Stomach (tissue), 9 donors: ENCODE measurements around the gene SRPK3. TPM values are rescaled to one million over a fixed set of nuclear protein-coding genes. Genes with fewer than 3 reads are reported as not detected.
"Not testable (repeated sequence)": the region's sequence is repeated elsewhere in the genome, so short reads cannot be mapped to it uniquely, and the experiment has no call there.

ENCODE experiments used
- DNase-seq, 2 donors: peaks; one replicate each; pipeline versions ENCODE4 v3.0.0 to v3.0.0-alpha.2; 2013 to 2019
- H3K27ac ChIP-seq, 5 donors: fragments of 200-600 bp in 4 of 5; sonication (generic) in 4 of 5; one replicate each; pipeline ENCODE4 v1.5.1; 2013 to 2019; ENCODE audit warnings: mild to moderate bottlenecking in 1 of 5, moderate library complexity in 1 of 5
- H3K27me3 ChIP-seq, 3 donors: fragments of 200-600 bp; sonication (generic); one replicate each; pipeline ENCODE4 v1.5.1; 2017 to 2019; ENCODE audit warnings: mixed run types in 1 of 3
- H3K36me3 ChIP-seq, 4 donors: fragments of 200-600 bp; sonication (generic); 1 replicate in 3 of 4; 2 replicates in 1 of 4; pipeline ENCODE4 v1.5.1; 2016 to 2019
- H3K4me1 ChIP-seq, 4 donors: fragments of 200-600 bp; sonication (generic); one replicate each; pipeline ENCODE4 v1.5.1; 2016 to 2019
- H3K4me3 ChIP-seq, 4 donors: fragments of 200-600 bp; sonication (generic) in 3 of 4; one replicate each; pipeline ENCODE4 v1.5.1; 2016 to 2019; ENCODE audit warnings: mild to moderate bottlenecking in 1 of 4
- H3K9me3 ChIP-seq, 4 donors: fragments of 200-600 bp; sonication (generic); one replicate each; pipeline ENCODE4 v1.5.1; 2016 to 2019
- EP300 ChIP-seq: sonication (generic); formaldehyde crosslinking; IDR thresholded peaks from one replicate; pipeline ENCODE4 v1.6.1; 2017; ENCODE audit warnings: antibody characterized with exemption
- POLR2A ChIP-seq, 4 donors: fragments of 450-650 bp; IDR thresholded peaks; one replicate each; pipeline ENCODE4 v1.6.1; 2016; ENCODE audit warnings: antibody characterized with exemption in 4 of 4, control low read depth in 2 of 4, mild to moderate bottlenecking in 1 of 4, moderate library complexity in 1 of 4
- POLR2AphosphoS5 ChIP-seq, 3 donors: sonication (generic); formaldehyde crosslinking; IDR thresholded peaks; one replicate each; pipeline ENCODE4 v1.6.1; 2016; ENCODE audit warnings: antibody characterized with exemption in 3 of 3
- WGBS, 5 donors: extraction: QIAGEN DNeasy Blood & Tissue Kit in 3 of 5; methylation state at CpG; one replicate each; pipeline versions ENCODE4 v1.1.5 to v1.1.7; 2013 to 2018; 5-methylcytosine and 5-hydroxymethylcytosine counted together
- intact Hi-C: fragments of 100-400 bp; cut with DNase I; formaldehyde crosslinking; loops from one replicate; pipeline ENCODE4 v1.15.1; 2023; ENCODE audit warnings: low total_unique reads
- polyA plus RNA-seq, 3 donors: library from polyadenylated mRNA; stranded (reverse); fragments of 200-250 nt; gene quantifications; one replicate each; pipeline ENCODE4 v1.2.3, GENCODE V29; 2013
- total RNA-seq, 5 donors: library from RNA; depleted of rRNA; stranded (reverse); fragments of >200 nt; gene quantifications; one replicate each; pipeline versions ENCODE4 v1.1.0 to v1.2.3, GENCODE V29; 2014 to 2016
- TF ChIP-seq, protein P1 (sequence below), 7 experiments: fragments of 450-650 bp in 4 of 7; fragments of 200-600 bp in 3 of 7; sonication (generic) in 3 of 7; IDR thresholded peaks; one replicate each; pipeline ENCODE4 v1.5.1; 2016 to 2019; ENCODE audit warnings: antibody characterized with exemption in 7 of 7, control low read depth in 2 of 7, mild to moderate bottlenecking in 1 of 7
- donor health status: healthy with polysubstance abuse.
- donor health status: Bipolar disorder and iron deficiency.
- donor health status: healthy.

The SRPK3 gene
- total and polyA plus RNA-seq, 8 donors = 0.35 to 3.6 (median 1.3) TPM; not detected in 2

DNA sequence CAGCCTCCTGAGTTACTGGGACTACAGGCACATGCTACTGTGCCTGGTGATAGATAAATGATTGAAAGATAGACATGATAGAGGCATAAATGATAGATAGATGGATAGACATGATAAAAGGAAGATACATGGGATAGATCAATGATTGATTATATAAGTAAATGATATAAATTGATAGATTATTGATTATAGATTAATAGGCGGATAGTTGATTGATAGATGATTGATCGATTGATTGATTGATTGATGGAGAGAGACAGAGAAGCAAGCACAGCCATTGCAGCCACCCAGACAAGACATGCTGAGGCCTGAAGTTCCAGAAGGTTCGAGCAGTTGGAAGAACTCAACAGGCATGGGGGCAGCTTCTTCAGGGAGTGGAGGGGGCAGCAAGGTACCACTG is 34.5 kb upstream of the SRPK3 start:
- Histone ChIP-seq H3K9me3 (peaks cover 0 to 6% (median 0%) of the 10 kb centered on the region in 4 donors), H3K4me1 (peaks cover 4 to 15% (median 9%) of the 10 kb centered on the region in 4 donors), H3K36me3 (peaks cover 0 to 4% (median 0%) of the 10 kb centered on the region in 4 donors), H3K27ac (no peak overlapping the region), H3K27me3 (no peaks in the 10 kb centered on the region), H3K4me3 (no peak overlapping the region)
- intact Hi-C loops = no loop called here
- WGBS, 5 donors = 78 to 94% (median 87%) methylated on average over 3 of the region's 3 CpGs
- no peak for DNase-seq
- no peak for TF ChIP-seq POLR2A (IDR thresholded peaks at IDR 0.05)
- TF ChIP-seq, protein P1, sequence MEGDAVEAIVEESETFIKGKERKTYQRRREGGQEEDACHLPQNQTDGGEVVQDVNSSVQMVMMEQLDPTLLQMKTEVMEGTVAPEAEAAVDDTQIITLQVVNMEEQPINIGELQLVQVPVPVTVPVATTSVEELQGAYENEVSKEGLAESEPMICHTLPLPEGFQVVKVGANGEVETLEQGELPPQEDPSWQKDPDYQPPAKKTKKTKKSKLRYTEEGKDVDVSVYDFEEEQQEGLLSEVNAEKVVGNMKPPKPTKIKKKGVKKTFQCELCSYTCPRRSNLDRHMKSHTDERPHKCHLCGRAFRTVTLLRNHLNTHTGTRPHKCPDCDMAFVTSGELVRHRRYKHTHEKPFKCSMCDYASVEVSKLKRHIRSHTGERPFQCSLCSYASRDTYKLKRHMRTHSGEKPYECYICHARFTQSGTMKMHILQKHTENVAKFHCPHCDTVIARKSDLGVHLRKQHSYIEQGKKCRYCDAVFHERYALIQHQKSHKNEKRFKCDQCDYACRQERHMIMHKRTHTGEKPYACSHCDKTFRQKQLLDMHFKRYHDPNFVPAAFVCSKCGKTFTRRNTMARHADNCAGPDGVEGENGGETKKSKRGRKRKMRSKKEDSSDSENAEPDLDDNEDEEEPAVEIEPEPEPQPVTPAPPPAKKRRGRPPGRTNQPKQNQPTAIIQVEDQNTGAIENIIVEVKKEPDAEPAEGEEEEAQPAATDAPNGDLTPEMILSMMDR (IDR thresholded peaks at IDR 0.05) = no peak
- TF ChIP-seq EP300 = no peak
- no peak for TF ChIP-seq POLR2AphosphoS5 (IDR thresholded peaks at IDR 0.05)

DNA sequence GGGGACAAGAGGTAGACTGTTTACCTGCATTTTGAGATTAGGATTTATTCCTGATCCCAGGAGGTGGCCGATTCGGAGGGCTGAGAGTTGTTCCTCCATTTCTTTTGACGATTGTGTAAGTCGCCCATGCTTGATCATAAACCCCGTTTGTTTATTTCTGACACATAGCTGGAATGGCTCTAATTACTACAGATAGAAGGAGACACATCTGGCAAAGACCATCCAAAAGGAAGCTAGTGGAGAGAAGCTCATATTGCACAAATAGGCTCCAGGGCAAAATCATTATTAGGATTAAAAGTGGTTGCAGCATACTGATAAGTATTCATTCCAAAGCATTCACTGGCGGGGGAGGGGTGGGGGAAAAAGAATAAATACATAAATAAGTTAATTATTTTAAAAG is 33.9 kb upstream of the SRPK3 start:
- 43 to 86% (median 74%) methylated on average over 6 of the region's 6 CpGs for WGBS, 5 donors
- H3K4me1 ChIP-seq = peaks cover 4 to 15% (median 9%) of the 10 kb centered on the region in 4 donors
- not testable (repeated sequence) for H3K27ac ChIP-seq

DNA sequence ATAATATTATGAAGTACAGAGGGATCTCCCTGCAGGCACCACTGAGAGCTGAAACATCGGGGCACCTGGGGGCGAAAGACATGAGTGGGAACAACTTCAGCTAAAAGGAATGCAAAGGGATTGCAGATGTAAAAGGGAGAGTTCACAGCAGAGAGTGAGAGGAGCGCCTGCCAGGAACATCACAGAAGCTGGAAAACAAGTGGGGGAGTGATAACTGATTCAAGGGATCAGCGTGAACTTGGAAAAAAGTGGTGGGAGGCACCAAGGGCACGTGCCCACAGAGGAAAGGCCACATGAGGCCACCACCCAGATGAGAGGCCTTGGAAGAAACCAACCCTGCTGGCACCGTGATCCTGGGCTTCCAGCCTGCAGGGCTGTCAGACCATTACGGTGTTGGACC is 31.8 kb upstream of the SRPK3 start:
- 73 to 88% (median 83%) methylated on average over 5 to 7 of the region's 7 CpGs for WGBS, 5 donors
- H3K36me3 ChIP-seq, H3K27ac ChIP-seq, intact Hi-C loops, H3K9me3 ChIP-seq, H3K27me3 ChIP-seq, H3K4me1 ChIP-seq, H3K4me3 ChIP-seq, DNase-seq: not testable (repeated sequence)

More for the DNA sequence above, 33.9 kb upstream of the SRPK3 start:
- H3K4me3 ChIP-seq, intact Hi-C loops, H3K9me3 ChIP-seq, H3K27me3 ChIP-seq, H3K36me3 ChIP-seq, DNase-seq: not testable (repeated sequence)

DNA sequence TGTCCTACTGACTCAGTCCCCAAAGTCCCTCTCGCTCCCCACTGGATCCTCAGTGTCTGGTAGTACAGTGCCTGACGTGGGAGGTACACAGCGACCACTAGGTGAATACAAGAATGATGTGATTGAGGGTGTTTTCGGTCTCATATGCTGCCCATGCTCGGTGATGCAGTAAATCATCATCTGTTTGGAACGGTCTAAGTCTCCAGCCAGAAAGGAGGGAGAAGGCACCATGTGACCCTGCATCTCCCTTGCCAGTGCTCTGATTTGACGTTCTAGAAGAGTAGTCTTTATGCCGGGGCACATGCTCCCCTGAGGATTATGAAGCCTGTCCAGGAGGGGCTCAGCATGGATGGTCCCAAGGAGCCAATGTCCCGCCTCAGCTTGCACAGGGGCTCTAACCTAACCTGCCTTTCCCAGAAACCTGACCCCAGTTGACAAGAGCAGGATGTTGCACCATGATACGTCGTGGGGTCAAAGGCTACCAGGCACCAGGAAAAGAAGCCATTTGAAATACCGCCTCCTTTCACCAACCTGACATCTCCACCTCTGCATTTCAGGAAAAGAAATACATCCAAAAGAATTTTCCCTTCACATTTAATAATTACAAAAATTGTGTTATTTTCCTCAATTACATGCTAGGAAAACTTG is 30.6 kb upstream of the SRPK3 start:
- 71 to 85% (median 76%) methylated on average over 10 to 12 of the region's 12 CpGs for WGBS, 5 donors
- Histone ChIP-seq H3K27ac (no peak overlapping the region), H3K4me1 (no peaks in the 10 kb centered on the region), H3K4me3 (no peak overlapping the region), H3K36me3 (no peaks in the 10 kb centered on the region), H3K27me3 (no peaks in the 10 kb centered on the region), H3K9me3 (peaks cover 0 to 7% (median 0%) of the 10 kb centered on the region in 4 donors)
- no peak for TF ChIP-seq EP300
- TF ChIP-seq, protein P1 (IDR thresholded peaks at IDR 0.05) = no peak
- TF ChIP-seq POLR2AphosphoS5 (IDR thresholded peaks at IDR 0.05) = no peak
- TF ChIP-seq POLR2A (IDR thresholded peaks at IDR 0.05) = no peak
- no peak for DNase-seq
- intact Hi-C loops = no loop called here

DNA sequence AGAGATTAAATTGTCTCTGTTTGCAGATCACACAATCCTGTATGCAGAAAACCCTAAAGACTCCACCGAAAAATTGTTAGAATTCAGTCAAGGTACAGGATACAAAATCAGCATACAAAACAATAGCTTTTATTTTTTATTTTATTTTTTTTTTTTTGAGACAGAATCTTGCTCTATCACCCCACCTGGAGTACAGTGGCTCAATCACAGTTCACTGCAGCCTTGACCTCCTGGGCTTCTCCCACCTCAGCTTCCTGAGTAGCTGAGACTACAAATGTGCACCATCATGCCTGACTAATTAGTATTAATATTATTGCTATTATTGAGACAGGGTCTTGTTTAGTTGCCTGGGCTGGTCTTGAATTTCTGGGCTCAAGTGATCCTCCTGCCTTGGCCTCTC is 25.7 kb upstream of the SRPK3 start:
- WGBS, 5 donors = 67 to 88% (median 81%) methylated on average over 1 of the region's 1 CpG
- no peak for DNase-seq
- no peaks in the 10 kb centered on the region for H3K4me1 ChIP-seq
- H3K27ac ChIP-seq = no peak overlapping the region
- no peaks in the 10 kb centered on the region for H3K36me3 ChIP-seq
- no peak overlapping the region for H3K4me3 ChIP-seq
- intact Hi-C loops = no loop called here
- no peak for TF ChIP-seq EP300
- TF ChIP-seq POLR2AphosphoS5 (IDR thresholded peaks at IDR 0.05) = no peak
- no peak for TF ChIP-seq POLR2A (IDR thresholded peaks at IDR 0.05)
- TF ChIP-seq, protein P1 (IDR thresholded peaks at IDR 0.05) = no peak
- peaks cover 0 to 26% (median 11%) of the 10 kb centered on the region in 4 donors for H3K9me3 ChIP-seq
- no peaks in the 10 kb centered on the region for H3K27me3 ChIP-seq
